ENCODE data around the gene VPS35. TPM values are rescaled to one million over a fixed set of nuclear protein-coding genes. Genes with fewer than 3 reads are reported as not detected.

Gene VPS35
- total RNA-seq, 1 experiment from 2014 or later, result 91.1 TPM

DNA sequence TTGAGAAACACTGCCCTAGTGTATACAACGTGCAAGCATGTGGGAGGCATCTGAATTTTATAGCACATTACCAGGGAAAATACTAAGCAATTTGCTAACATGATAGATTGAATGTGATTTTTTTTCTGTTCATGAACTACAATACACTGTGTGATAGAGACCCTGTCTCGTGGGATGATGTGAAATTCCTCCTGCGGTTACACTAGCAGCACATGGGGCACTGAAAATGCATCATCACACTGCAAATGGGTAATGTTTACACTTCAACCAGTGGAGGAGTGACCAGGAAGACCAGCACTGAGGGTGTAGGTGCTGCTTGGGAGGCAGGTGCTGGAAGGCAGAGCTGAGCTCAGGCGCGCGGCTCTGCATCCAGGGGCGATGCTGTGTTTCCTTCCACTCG lies 29.2 kb upstream of the VPS35 start:
- H3K36me3 ChIP-seq (ENCODE audit: insufficient read depth, low read length), result no peaks in the 10 kb centered on the region
- no peaks in the 10 kb centered on the region for H3K27me3 ChIP-seq (ENCODE audit: low read length)
- peaks cover 8% of the 10 kb centered on the region for H3K4me1 ChIP-seq (ENCODE audit: low read length)
- no peak overlapping the region for H2AFZ ChIP-seq (ENCODE audit: low read length)
- H3K9me2 ChIP-seq (replicated peaks; ENCODE audit: insufficient read depth, low read length), result no peaks in the 10 kb centered on the region
- no peak overlapping the region for H3K4me3 ChIP-seq (ENCODE audit: low read length)
- H3K27ac ChIP-seq (ENCODE audit: low read length), result no peak overlapping the region
- no peak for DNase-seq
- no peak overlapping the region for H3K4me2 ChIP-seq (ENCODE audit: low read depth, low read length, poor library complexity, severe bottlenecking)
- no peak overlapping the region for H3K9ac ChIP-seq (ENCODE audit: low read length)
- H4K20me1 ChIP-seq (ENCODE audit: insufficient read depth, low read depth, low read length), result no peaks in the 10 kb centered on the region
- H3K79me2 ChIP-seq (ENCODE audit: low read length), result no peaks in the 10 kb centered on the region
- peaks cover 1% of the 10 kb centered on the region; the same call in 1 of the 2 replicates for H3K9me3 ChIP-seq (ENCODE audit: low read length)

DNA sequence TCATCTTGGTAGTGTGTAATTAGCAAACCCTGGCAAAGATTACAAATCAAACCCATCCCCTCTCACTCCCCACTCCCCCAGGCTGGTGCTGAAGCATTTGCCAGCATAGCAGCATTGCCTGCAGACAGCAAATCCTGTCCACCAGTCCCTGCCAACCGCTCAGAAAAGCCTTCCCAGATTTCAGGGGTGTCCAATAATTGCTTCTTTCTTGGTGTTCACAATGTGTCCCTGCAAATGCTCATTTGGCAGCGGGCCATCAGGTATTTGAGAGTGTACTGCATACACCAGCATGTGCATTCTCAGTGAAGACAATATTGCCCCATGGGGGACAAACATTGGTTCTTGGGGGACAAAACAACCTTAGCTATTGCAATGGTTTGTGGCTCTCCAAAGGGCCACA lies 28.7 kb upstream of the VPS35 start:
- H3K36me3 ChIP-seq (ENCODE audit: insufficient read depth, low read length), result no peaks in the 10 kb centered on the region
- H3K4me3 ChIP-seq (ENCODE audit: low read length), result no peak overlapping the region
- H3K9me3 ChIP-seq (ENCODE audit: low read length), result no peaks in the 10 kb centered on the region
- no peaks in the 10 kb centered on the region for H3K27me3 ChIP-seq (ENCODE audit: low read length)
- H3K9me2 ChIP-seq (replicated peaks; ENCODE audit: insufficient read depth, low read length), result no peaks in the 10 kb centered on the region
- no peak overlapping the region for H3K27ac ChIP-seq (ENCODE audit: low read length)
- H3K9ac ChIP-seq (ENCODE audit: low read length), result no peak overlapping the region
- no peak overlapping the region for H3K4me2 ChIP-seq (ENCODE audit: low read depth, low read length, poor library complexity, severe bottlenecking)
- no peaks in the 10 kb centered on the region for H3K79me2 ChIP-seq (ENCODE audit: low read length)
- H2AFZ ChIP-seq (ENCODE audit: low read length), result no peak overlapping the region
- peaks cover 13% of the 10 kb centered on the region for H3K4me1 ChIP-seq (ENCODE audit: low read length)
- no peaks in the 10 kb centered on the region for H4K20me1 ChIP-seq (ENCODE audit: insufficient read depth, low read depth, low read length)
- DNase-seq, result no peak

DNA sequence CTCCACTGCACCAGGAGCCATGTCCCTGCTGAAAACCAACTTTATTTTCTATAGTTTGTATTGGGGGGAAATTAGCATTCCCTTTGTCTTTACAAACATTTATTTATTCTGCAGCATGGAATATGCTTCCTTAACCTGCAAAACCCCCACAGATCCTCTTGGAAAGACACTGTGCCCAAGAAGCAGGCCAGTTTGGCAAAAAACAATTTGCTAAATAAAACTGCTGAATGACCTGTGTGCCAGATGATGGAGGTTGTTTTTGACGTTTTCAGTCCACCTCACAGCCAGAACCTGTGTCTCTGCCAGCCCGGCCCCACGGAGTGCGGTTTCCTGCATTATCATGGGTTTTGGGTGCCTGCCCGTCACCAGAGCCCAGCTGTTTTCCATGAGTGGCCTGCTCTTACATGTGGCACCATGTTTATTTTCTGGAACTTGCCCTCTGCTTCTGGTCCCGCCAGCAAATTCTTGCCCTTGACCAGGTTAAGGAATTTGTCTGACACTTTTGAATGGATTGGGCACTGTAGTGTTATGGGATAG lies 26.9 kb upstream of the VPS35 start:
- H3K36me3 ChIP-seq (ENCODE audit: insufficient read depth, low read length), result no peaks in the 10 kb centered on the region
- H3K9ac ChIP-seq (ENCODE audit: low read length), result no peak overlapping the region
- H3K4me3 ChIP-seq (ENCODE audit: low read length), result no peak overlapping the region
- H3K27ac ChIP-seq (ENCODE audit: low read length), result no peak overlapping the region
- H3K9me2 ChIP-seq (replicated peaks; ENCODE audit: insufficient read depth, low read length), result no peaks in the 10 kb centered on the region
- peaks cover 20% of the 10 kb centered on the region for H3K4me1 ChIP-seq (ENCODE audit: low read length)
- DNase-seq, result no peak
- H3K9me3 ChIP-seq (ENCODE audit: low read length), result no peaks in the 10 kb centered on the region
- no peaks in the 10 kb centered on the region for H3K27me3 ChIP-seq (ENCODE audit: low read length)
- no peak overlapping the region for H2AFZ ChIP-seq (ENCODE audit: low read length)
- H3K79me2 ChIP-seq (ENCODE audit: low read length), result no peaks in the 10 kb centered on the region
- H3K4me2 ChIP-seq (ENCODE audit: low read depth, low read length, poor library complexity, severe bottlenecking), result no peak overlapping the region
- no peaks in the 10 kb centered on the region for H4K20me1 ChIP-seq (ENCODE audit: insufficient read depth, low read depth, low read length)

GRCh38 chr16:46714797-46715591 lies 26.0 kb upstream of the VPS35 start:
- H4K20me1 ChIP-seq (ENCODE audit: insufficient read depth, low read depth, low read length), result no peaks in the 10 kb centered on the region
- H3K36me3 ChIP-seq (ENCODE audit: insufficient read depth, low read length), result no peaks in the 10 kb centered on the region
- H3K9ac ChIP-seq (ENCODE audit: low read length), result no peak overlapping the region
- no peaks in the 10 kb centered on the region for H3K27me3 ChIP-seq (ENCODE audit: low read length)
- no peak overlapping the region for H3K27ac ChIP-seq (ENCODE audit: low read length)
- peaks cover 20% of the 10 kb centered on the region for H3K4me1 ChIP-seq (ENCODE audit: low read length)
- no peak for DNase-seq
- no peak overlapping the region for H3K4me3 ChIP-seq (ENCODE audit: low read length)
- H3K79me2 ChIP-seq (ENCODE audit: low read length), result no peaks in the 10 kb centered on the region
- no peak overlapping the region for H3K4me2 ChIP-seq (ENCODE audit: low read depth, low read length, poor library complexity, severe bottlenecking)
- H3K9me3 ChIP-seq (ENCODE audit: low read length), result no peaks in the 10 kb centered on the region
- H2AFZ ChIP-seq (ENCODE audit: low read length), result no peak overlapping the region
- no peaks in the 10 kb centered on the region for H3K9me2 ChIP-seq (replicated peaks; ENCODE audit: insufficient read depth, low read length)

DNA sequence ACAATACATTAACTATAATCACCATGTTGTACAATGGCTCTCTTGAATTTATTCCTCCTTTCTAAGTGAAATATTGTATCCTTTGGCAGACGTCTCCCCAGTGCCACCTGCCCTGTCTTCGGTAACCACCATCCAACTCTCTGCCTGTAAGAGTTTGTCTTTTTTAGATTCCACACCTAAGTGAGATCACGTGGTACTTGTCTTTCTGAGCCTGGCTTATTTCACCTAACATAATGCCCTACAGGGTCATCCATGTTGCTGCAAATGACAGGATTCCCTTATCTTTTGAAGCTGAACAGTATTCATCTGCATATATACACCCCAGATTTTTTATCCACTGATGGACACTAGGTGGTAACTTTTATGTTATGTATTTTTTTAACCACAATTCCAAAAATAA lies 24.7 kb upstream of the VPS35 start:
- peak overlapping the region; percentile 46 for H3K4me2 ChIP-seq (ENCODE audit: low read depth, low read length, poor library complexity, severe bottlenecking)
- H3K79me2 ChIP-seq (ENCODE audit: low read length), result no peaks in the 10 kb centered on the region
- H3K9me2 ChIP-seq (replicated peaks; ENCODE audit: insufficient read depth, low read length), result no peaks in the 10 kb centered on the region
- no peaks in the 10 kb centered on the region for H3K9me3 ChIP-seq (ENCODE audit: low read length)
- DNase-seq, result no peak
- no peaks in the 10 kb centered on the region for H3K27me3 ChIP-seq (ENCODE audit: low read length)
- 0 out of 2 replicates have a peak overlapping the region, but pooled peaks have one; percentile 3 for H3K4me3 ChIP-seq (ENCODE audit: low read length)
- no peaks in the 10 kb centered on the region for H3K36me3 ChIP-seq (ENCODE audit: insufficient read depth, low read length)
- peak overlapping the region; percentile 49 for H3K27ac ChIP-seq (ENCODE audit: low read length)
- H2AFZ ChIP-seq (ENCODE audit: low read length), result peak overlapping the region; percentile 0
- H3K9ac ChIP-seq (ENCODE audit: low read length), result peak overlapping the region; percentile 45; the same call in 1 of the 2 replicates
- H4K20me1 ChIP-seq (ENCODE audit: insufficient read depth, low read depth, low read length), result no peaks in the 10 kb centered on the region
- peaks cover 24% of the 10 kb centered on the region for H3K4me1 ChIP-seq (ENCODE audit: low read length)

- Histone ChIP-seq H3K9me3 (ENCODE audit: low read length) (no peaks in the 10 kb centered on the region), H3K4me3 (ENCODE audit: low read length) (peak overlapping the region; percentile 3; the same call in 1 of the 2 replicates), H3K36me3 (ENCODE audit: insufficient read depth, low read length) (no peaks in the 10 kb centered on the region), H2AFZ (ENCODE audit: low read length) (peak overlapping the region; percentile 0), H3K27ac (ENCODE audit: low read length) (peak overlapping the region; percentile 49), H3K27me3 (ENCODE audit: low read length) (no peaks in the 10 kb centered on the region), H3K4me2 (ENCODE audit: low read depth, low read length, poor library complexity, severe bottlenecking) (peak overlapping the region; percentile 46), H3K79me2 (ENCODE audit: low read length) (no peaks in the 10 kb centered on the region), H3K9me2 (replicated peaks; ENCODE audit: insufficient read depth, low read length) (no peaks in the 10 kb centered on the region), H3K4me1 (ENCODE audit: low read length) (peaks cover 24% of the 10 kb centered on the region), H3K9ac (ENCODE audit: low read length) (peak overlapping the region; percentile 45), H4K20me1 (ENCODE audit: insufficient read depth, low read depth, low read length) (no peaks in the 10 kb centered on the region)
- DNase-seq, result peak; percentile 74
These were observed 23.9 kb upstream of the VPS35 start for GRCh38 chr16:46712911-46713310.

- H2AFZ ChIP-seq (ENCODE audit: low read length), result no peak overlapping the region
- no peak overlapping the region for H3K27ac ChIP-seq (ENCODE audit: low read length)
- H3K9me3 ChIP-seq (ENCODE audit: low read length), result no peaks in the 10 kb centered on the region
These were observed 22.4 kb upstream of the VPS35 start for GRCh38 chr16:46711106-46712058.

More at GRCh38 chr16:46711106-46712058, 22.4 kb upstream of the VPS35 start:
- Histone ChIP-seq H3K4me3 (ENCODE audit: low read length) (no peak overlapping the region), H3K27me3 (ENCODE audit: low read length) (no peaks in the 10 kb centered on the region), H4K20me1 (ENCODE audit: insufficient read depth, low read depth, low read length) (no peaks in the 10 kb centered on the region), H3K4me1 (ENCODE audit: low read length) (peaks cover 32% of the 10 kb centered on the region), H3K4me2 (ENCODE audit: low read depth, low read length, poor library complexity, severe bottlenecking) (no peak overlapping the region), H3K9ac (ENCODE audit: low read length) (no peak overlapping the region), H3K79me2 (ENCODE audit: low read length) (no peaks in the 10 kb centered on the region), H3K9me2 (replicated peaks; ENCODE audit: insufficient read depth, low read length) (no peaks in the 10 kb centered on the region), H3K36me3 (ENCODE audit: insufficient read depth, low read length) (no peaks in the 10 kb centered on the region)
- DNase-seq, result no peak
